SH-SY5Y (cell line): ENCODE data around the gene ALAS1.

ENCODE experiments used
- GATA2 ChIP-seq: IDR thresholded peaks from 2 replicates; pipeline ENCODE4 v1.6.1; 2011; ENCODE audit warnings: mild to moderate bottlenecking, low read depth, low read length
- GATA3 ChIP-seq: IDR thresholded peaks from 2 replicates; pipeline ENCODE4 v1.6.1; 2011; ENCODE audit warnings: low read depth, mild to moderate bottlenecking, low read length, moderate library complexity

DNA sequence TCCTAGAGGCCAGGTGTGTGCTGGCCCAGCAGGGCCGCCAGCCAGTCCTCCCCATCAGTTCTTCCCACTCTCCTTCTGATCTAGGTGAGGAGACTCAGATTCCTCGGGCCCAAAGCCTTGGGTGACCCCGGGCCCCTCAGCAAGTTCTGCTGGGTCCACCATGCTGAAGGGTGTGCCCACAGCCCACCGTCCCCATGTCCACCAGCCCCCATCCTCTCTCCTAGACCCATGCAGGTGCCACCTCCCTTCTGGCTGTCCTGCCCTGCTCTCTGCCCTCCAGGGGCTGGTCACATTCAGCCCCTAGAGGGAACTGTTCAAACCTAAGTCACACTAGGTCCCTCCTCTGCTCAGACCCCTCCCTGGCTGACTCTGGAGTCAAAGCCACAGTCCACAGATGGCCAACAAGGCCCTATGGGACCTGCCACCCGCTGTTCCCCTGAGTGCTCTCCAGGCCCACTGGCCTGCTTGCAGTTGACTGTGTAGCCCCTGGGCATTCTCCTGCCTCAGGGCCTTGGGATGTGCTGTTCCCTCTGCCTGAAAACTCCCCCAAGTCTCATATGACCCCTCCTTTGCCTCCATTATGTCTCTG, 28.4 kb downstream of the ALAS1 start:
- no peak for TF ChIP-seq GATA2
- no peak for TF ChIP-seq GATA3
